Tongue (tissue), 2 donors: Measurements from ENCODE around the gene C1orf122. TPM values are rescaled to one million over a fixed set of nuclear protein-coding genes. Genes with fewer than 3 reads are reported as not detected.

Experiments used
- DNase-seq: peaks from one replicate; pipeline ENCODE4 v3.0.0-alpha.2; 2015
- total RNA-seq: library from RNA; depleted of rRNA; stranded (reverse); fragments of >200 nt; gene quantifications from one replicate; pipeline ENCODE4 v1.2.3, GENCODE V29; 2014

Gene C1orf122
- total RNA-seq, 1 donor from 2014 or later = 37.7 TPM

- no peak for DNase-seq
Observed at GRCh38 chr1:37845786-37846185, 38.2 kb downstream of the C1orf122 start.

DNA sequence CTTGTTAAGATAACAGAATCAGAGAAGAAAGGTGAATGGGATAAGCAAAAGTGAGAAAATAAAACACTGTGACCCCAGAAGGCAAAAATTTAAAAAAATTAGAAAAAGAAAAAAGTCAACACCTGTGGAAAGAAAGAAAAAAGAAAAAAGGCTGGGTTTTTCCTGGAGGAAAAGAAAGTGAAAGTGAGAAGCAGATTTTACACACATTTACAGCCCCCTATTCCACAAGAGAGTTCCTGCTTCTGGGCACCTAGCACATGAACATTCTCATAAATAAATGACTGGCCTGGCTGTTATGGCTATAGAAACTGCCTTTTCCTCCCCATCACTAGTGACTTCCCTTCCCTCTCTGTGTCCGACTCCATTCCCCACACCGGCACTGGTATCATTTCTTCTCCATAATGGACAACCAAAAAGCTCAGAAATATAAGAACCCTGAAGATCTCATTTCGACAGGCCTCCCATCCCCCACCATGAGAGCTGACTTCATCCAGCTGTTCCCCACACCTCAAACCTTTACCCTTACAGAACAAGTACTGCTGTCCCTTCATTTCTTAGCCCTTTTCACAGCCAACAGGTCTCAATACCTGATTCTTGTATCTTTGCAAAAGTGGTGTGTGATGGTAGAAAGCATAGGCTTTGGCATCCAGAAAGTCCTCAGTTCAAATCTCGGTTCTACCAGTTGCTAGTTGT is 39.2 kb downstream of the C1orf122 start:
- DNase-seq = no peak

- no peak for DNase-seq
Observed at GRCh38 chr1:37849480-37849879, 41.9 kb downstream of the C1orf122 start.

- DNase-seq = no peak
Observed at GRCh38 chr1:37850352-37850955, 42.9 kb downstream of the C1orf122 start.

- no peak for DNase-seq
Observed at GRCh38 chr1:37851262-37851661, 43.7 kb downstream of the C1orf122 start.

DNA sequence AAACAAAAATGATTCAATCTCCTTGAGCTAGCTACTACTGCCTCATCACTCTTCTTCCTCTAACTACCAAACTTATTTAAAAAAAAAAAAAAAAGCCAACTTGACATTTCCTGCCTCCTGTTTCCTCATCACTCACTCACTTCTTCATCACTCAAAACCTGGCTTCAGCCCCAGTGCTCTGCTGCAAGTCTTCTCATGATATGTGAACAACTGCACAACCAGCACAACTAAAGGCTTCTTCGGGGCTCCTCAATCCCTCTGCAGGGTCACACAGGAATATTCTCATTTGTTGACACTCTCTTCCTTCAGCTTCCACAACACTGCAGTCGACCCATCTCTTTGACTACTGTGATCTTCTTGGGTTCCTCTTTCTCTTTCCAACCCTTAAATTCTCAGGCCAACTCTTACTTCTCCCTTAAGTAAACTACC is 44.2 kb downstream of the C1orf122 start:
- no peak for DNase-seq

- DNase-seq = no peak
Observed at GRCh38 chr1:37853157-37853556, 45.6 kb downstream of the C1orf122 start.

- DNase-seq = no peak
Observed at GRCh38 chr1:37854406-37854805, 46.8 kb downstream of the C1orf122 start.

Other genes with a start within 250 kb of the C1orf122 start
- 38.7 TPM for gene GNL2, start 211.9 kb upstream of the C1orf122 start, total RNA-seq
- gene RSPO1, start 172.9 kb upstream of the C1orf122 start, total RNA-seq = 2.5 TPM
- 5.9 TPM for gene CDCA8, start 115.3 kb upstream of the C1orf122 start, total RNA-seq
- gene EPHA10, start 42.7 kb upstream of the C1orf122 start, total RNA-seq = not detected
- 4.6 TPM for gene MANEAL, start 13.9 kb upstream of the C1orf122 start, total RNA-seq
- 10.7 TPM for gene YRDC, start 418 bp downstream of the C1orf122 start, total RNA-seq
- gene MTF1, start 51.8 kb downstream of the C1orf122 start, total RNA-seq = 5.7 TPM
- 19.7 TPM for gene INPP5B, start 139.3 kb downstream of the C1orf122 start, total RNA-seq
- 56.2 TPM for gene SF3A3, start 182.2 kb downstream of the C1orf122 start, total RNA-seq
- 96.5 TPM for gene FHL3, start 197.7 kb downstream of the C1orf122 start, total RNA-seq
- 85.3 TPM for gene UTP11, start 204.9 kb downstream of the C1orf122 start, total RNA-seq
- gene POU3F1, start 239.0 kb downstream of the C1orf122 start, total RNA-seq = 1.5 TPM